Lung microvascular endothelial cell (primary cell): ENCODE results near the gene DTNBP1. TPM values are rescaled to one million over a fixed set of nuclear protein-coding genes. Genes with fewer than 3 reads are reported as not detected.

Source experiments
- DNase-seq, 2 donors: peaks; one replicate each; pipeline versions ENCODE4 v3.0.0 to v3.0.0-alpha.2; 2010; ENCODE audit warnings: low read depth in 2 of 2
- total RNA-seq: library from RNA; depleted of rRNA; stranded (reverse); fragments of >200 nt; gene quantifications from 2 replicates; pipeline ENCODE4 v1.2.1, GENCODE V29; 2014

Gene DTNBP1
- total RNA-seq, 1 donor from 2014 or later = 9.5 TPM

DNA sequence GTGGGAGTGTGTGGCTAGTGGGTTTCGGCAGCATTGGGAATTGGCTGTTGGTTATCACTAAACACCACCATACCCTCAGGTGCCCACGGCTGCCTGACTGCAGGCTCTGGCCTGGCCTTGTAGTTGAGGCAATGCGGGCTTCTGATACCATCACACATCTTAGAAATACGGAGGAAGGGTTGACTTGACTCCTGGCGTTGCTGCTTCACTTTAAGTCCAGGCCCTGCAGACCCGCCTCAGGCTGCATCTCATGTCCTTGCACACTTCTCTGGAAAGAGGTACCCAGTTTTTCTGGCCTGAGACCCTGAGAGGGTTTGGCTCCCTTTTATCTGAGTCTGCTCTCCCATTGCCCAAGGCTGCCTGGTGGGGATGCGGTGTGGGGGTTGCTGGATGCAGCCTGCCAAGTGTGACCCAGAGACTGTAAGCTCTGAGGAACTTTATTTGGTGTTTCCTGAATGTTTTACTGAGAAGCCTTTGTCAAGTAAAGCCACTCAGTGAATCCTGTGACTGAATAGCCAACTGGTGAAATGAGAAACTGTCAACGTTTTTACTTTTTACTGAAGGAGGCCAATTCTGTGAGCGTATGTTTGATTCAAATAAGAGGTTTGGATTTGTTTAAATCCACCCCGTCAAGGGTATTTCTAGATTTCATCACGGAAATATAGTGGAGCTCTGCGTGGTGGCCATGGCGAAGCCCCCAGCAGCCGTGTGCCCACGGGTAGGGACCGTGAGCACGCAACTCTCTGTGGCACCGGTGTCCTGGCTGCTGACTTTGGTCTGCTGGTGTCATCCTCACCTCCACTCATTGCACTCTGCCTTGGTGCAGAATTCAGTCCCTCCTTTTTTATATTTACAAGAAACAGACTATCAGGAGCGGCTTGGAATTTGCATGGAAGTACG, 160.1 kb downstream of the DTNBP1 start:
- no peak for DNase-seq

DNA sequence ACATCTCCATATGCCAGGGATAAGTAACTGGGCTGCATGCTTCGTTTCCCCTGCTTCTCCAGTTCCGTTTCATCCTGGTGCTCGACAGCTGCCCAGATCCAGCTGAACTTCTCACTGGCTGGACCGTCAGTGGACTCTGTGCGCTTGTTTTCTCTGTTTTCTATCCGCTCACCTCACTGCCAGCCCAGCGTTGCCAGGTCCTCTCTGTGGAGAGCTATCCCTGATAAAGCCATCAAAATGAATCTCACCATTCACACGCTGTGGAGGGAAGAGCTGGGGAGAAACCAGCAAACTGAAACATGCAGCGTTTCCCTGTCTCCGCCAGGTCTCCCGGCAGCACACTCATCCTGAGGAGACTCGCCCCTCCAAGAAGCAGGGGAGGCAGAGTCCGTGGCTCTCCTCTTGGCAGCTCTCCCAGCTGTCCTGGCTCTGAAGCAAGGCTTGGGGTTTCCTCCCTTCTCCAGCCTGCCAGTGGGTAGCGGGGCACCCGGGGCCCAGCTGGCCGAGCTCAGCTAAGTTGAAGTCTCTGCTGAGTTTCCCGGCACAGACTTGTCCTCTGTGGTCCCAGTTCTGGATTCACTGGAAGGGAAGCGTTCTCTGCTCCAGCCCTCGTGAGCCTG, 160.9 kb downstream of the DTNBP1 start:
- DNase-seq = peak in 1 of 2 donors; percentile 74

DNA sequence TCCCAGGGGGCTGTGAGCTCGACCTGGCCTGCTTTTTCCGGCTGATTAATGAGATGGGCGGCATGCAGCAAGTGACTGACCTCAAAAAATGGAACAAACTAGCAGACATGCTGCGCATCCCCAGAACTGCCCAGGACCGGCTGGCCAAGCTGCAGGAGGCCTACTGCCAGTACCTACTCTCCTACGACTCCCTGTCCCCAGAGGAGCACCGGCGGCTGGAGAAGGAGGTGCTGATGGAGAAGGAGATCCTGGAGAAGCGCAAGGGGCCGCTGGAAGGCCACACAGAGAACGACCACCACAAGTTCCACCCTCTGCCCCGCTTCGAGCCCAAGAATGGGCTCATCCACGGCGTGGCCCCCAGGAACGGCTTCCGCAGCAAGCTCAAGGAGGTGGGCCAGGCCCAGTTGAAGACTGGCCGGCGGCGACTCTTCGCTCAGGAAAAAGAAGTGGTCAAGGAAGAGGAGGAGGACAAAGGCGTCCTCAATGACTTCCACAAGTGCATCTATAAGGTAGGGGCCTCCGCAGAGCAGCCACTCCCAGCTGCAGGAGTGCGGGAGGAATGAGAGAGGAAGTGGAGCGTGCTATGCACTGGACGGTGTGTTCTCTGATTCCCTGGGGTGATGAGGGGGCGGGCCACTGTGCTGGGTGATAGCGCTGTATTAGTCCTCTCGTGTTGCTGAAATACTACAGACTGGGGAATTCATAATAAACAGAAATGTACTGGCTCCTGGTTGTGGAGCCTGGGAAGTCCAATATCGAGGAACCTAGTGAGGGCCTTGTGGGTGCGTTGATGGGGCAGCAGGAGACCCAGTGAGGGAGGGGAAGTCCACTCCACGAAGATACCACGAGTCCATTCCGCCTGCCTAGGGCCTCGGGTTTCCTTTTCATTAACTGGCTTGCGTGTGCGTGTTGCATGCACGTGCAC, 161.7 kb downstream of the DTNBP1 start:
- no peak for DNase-seq

DNA sequence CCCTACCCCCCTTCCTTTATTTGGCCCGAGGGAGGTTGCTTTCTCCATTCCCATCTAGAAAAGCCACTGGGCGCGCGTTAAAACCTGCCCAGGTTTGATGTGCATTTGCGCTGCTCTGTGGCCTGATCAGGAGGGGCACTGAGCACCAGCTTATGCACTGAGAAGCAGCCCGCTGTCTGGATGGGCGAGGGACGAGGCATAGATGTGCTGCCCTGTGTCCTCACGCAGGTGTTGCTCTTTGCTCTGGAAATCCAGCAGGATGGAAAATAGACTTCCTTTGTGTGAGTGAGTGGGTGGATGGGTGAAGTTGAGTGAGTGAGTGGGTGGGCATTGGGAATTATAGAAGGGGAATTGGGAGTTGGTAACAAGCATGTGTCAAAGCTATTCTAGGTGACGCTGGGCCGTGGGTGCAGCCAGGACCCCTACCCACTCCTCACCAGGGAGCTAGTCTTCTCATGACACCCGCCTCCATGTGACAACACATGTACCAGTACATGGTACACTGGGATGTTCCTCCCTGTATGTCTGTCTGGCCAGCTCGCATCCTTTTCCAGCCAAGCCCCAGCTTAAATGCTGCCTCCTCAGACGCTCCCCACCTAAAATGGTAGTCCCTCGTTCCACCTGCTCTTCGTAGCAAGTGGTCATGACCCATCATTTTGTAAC, 162.6 kb downstream of the DTNBP1 start:
- DNase-seq = no peak

DNA sequence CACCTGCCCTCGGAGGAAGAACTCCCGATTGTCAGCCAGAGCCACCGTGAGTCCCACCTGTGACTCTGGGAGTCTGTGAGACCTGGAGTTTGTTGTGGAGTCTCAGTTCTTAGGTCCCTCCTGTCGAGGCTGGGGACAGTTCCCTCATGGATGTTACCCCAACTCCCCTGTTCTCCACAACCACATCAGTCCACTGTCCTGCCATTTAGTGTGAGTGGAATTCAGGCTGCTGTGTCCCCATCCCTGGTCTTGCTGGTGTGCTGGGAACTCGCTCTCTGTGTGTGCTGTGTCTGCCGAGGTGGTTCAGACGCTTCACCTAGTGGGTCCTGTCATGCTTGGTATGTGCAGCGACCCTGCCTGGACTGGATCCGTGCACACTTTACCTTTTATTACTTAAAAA, 163.2 kb downstream of the DTNBP1 start:
- no peak for DNase-seq

DNA sequence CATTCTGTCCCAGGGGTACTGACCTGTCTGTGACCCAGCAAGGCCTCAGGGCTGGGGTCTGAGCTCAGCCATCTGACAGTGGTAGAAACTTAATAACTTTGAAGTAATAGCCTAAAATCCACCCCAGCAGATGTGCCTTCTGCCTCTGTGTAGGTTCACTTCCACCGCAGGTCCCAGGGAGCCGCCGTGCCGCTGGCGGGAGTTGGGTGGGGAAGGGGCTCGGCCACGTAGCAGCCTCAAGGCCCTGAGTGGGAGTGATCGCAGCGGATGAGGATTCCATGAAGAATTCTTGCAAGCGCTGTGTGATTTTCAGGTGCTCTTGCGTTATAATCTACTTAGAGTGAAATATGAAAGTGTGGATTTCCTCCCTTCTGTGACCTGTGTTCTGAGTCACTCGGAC, 163.7 kb downstream of the DTNBP1 start:
- no peak for DNase-seq

DNA sequence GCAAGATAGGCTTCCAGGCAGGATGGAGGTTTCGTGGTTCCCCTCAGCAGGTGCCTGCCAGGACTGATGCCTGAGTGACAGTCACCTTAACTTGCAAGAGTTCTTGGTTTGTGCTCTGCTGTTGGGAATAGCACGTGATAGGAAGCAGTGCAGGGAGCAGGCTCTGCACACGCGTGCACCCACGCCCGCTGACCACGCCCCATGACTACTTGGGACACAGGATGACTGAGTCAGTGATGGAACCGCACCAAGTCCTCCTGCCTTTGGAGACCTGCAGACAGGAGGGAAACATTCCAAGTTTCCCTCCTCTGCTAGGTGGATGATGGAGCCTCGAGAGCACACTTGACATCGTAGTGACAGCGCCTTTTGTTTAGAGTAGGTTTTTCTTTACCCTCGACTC, 164.2 kb downstream of the DTNBP1 start:
- peak in 1 of 2 donors; percentile 67 for DNase-seq

DNA sequence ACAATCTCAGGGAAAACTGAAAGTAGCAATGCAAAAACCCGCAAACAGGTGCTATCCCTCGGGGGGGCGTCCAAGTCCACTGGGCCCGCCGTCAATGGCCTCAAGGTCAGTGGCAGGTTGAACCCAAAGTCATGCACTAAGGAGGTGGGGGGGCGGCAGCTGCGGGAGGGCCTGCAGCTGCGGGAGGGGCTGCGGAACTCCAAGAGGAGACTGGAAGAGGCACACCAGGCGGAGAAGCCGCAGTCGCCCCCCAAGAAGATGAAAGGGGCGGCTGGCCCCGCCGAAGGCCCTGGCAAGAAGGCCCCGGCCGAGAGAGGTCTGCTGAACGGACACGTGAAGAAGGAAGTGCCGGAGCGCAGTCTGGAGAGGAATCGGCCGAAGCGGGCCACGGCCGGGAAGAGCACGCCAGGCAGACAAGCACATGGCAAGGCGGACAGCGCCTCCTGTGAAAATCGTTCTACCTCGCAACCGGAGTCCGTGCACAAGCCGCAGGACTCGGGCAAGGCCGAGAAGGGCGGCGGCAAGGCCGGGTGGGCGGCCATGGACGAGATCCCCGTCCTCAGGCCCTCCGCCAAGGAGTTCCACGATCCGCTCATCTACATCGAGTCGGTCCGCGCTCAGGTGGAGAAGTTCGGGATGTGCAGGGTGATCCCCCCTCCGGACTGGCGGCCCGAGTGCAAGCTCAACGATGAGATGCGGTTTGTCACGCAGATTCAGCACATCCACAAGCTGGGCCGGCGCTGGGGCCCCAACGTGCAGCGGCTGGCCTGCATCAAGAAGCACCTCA, 166.3 kb downstream of the DTNBP1 start:
- no peak for DNase-seq

DNA sequence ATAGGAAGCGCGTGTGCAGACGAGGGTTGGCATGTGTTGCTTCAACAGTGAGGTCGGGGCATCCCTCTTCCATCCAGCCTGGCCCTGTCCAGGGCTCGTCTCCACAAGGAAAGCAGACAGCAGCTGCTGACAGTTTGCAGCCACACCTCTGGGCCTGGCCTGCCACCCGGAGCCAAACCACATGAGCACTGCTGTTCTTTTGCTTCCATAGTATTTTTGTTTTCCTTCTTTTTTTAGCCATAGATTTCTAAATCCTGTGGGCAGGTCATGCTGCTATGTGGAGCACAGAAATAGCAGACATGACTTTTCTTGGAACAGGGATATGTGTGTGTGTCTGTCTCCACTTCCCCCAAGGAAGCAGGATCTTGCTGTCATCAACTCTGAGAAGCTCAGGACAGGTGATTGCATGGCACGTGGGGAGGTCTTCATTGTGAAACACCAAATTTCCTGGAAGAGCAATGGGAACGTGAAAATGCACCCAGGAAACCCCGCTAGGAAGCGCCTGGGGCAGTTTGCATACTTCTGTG, 167.4 kb downstream of the DTNBP1 start:
- DNase-seq = no peak

DNA sequence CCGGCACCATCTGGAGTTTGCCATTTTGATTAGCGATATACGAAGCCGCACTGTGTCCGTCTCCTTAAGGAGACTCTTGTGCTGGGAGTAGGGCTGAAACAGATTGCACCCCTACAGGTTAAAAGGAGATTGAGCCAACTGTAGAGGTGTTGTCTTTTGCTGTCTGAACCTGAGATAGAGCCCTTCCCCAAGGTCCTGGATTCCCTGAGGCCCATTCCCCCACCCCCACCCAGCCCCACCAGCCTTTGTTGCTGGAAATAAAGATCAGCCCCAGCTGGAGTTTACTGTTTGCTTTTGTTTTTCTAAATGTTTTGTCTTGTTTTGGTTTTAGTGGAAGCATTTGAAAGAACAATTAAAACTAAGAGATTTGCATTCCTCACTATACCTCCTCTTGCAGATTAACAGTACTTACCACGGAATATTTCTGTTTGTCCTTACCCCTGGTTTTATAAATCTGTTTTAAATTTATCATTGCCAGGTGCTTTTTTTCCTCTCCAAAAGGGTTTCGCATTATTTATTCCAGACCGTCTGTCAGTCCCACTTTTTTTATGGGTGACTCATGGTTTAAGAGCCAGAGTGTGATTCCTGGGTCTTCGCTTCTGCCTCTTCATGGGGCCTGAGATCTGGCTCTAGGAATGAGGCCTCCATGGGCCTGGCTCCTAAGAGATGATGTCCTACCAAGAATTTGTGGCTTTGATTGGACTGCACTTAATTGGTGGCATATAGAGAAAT, 169.2 kb downstream of the DTNBP1 start:
- no peak for DNase-seq

DNA sequence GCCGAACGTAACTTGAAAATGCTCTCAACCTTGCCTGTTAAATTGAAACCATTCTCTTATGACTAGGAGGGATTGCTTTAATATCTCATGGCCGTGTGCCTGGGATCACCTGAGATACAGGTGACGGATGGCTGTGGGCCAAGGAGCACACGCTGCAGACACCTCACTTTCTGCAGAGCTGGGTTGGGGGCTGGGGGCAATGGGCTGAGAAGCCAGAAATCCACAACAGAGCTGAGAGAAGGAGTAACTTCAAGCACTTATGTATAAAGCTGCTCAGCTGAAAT, 170.9 kb downstream of the DTNBP1 start:
- no peak for DNase-seq

DNA sequence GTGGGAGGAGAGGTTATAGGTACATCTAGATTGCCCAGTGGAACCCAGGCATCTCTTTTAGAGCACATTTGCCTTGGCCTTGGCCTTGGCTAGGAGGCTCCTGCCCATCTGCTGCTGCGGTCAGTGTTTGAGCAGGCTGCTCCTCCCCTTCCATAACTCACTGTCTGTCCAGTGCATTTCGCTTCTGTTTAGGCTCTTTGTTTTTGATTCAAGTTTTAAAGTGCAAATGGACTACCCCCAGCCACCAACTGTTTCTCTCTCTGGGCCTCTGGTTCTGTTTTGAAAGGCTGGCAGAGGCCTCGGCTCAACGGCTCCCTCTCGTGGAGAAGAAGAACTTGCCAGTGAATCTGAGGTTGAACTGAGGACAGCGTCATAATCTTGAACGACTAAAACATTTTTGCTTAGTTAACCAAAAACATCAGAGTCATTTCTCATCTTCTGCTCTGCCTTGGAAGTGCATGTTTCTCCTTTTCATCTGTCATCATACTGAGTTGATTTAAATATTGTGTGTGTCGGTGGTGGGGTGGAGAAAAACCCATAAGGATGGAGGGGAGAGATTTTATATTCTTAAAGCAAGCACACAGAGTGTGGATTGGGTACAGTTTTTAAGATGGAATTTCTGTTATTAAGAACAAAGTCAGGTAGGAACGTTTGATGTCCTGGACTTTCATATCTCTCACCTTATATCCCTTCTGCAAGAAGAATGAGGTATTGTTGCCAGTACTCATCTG, 171.4 kb downstream of the DTNBP1 start:
- peak; percentile 69 to 80 for DNase-seq

DNA sequence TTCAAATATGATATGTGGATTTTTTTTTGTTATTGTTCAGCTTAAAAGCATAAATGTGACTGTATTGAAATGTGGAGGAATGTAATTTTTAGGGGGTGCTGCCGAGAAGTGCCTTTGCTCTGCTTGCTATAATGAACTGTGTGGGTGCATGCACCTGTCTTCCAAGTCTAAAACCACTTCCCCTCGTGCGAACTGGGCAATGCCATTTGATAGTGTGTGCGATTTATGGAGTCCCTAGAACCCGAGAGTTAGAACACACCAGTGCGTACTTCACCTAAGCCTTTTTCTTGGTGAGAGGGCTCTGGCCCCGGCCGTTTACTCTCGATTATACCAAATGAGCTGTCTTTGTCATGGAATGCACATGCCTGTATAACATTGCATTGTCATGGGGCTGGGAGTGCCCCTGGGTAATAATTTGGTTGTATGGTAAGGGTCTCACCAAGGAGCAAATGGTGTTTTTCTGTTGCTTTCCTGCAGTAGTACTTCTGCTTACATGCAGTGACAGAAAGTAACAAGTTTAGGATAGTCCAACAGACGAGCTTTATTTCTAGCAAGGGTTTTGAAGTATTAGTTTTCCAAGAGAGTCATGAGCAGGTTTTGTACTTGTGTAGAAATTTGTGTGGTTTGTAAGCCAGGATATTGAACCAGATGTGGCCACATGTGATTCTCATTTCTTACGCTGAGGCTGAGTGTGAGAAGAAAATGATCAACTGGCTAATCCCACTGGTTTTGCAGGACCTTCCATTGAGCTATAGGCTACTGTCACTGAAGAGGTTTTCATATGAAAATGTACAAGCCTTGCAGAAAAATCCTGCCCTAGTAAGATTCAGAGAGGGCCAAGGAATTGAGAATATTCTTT, 172.4 kb downstream of the DTNBP1 start:
- no peak for DNase-seq

DNA sequence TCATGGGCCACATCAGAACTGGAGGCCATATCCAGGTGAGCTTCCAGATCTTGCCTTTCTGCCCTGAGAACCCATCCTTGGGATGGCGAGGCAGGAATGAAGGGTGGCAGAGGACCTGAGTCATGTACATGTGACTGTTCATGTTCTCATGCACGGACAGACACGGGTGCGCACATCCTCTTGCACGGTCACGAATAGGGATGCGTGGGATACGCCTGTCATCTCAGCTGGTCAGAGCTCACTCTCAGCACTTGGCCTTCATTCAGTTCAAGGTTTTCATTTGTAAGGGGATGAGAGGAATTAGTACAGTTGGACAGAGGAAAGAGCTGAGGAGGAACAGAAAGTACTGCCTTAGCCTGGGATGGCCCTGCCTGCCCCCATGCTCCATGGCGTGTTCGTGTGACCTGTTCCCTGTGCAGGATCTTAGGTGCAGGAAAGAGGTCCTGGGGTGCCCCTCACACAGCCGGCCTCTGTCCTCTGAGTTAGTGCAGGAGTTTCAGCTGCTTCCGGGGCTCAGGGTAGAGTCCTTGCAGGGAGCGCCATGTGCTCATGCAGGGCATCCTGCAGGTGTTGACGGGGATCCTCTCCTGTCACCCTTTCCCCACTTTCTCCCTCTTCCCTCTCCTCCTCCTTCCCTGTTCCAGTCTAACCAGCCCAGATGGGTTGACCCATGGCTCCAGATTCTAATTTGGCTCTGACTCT, 173.4 kb downstream of the DTNBP1 start:
- no peak for DNase-seq

DNA sequence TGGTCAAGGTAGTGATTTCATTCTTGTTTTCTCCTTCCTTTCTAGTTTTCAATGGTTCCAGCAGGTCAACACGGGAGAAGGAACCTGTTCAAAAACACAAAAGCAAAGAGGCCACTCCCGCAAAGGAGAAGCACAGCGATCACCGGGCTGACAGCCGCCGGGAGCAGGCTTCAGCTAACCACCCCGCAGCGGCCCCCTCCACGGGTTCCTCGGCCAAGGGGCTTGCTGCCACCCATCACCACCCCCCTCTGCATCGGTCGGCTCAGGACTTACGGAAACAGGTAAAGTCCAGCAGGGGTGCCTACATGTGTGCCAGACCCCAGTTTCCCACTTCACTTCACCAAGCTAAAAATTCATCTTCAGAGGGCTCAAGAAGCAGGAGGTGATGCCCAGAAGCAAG, 175.6 kb downstream of the DTNBP1 start:
- DNase-seq = no peak

DNA sequence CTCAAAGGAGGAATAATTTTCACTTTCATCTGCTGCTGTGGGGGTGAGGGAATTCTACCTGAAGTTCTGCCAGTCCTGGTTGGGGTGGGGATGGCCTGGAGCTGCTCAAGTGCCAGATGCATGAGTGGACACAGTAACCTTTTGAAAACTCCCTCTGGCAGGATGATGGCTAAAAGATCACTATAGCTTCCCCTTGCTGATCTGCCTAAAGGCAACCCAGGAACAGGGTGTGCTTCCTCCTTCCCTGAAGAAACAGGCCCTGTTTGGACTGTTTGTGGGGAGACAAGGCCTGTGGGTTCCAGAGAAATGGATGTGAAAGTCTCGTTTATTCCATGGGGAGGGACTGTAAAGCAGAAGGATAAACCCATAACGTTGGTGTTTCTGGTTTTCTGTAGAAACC, 176.9 kb downstream of the DTNBP1 start:
- DNase-seq = no peak

DNA sequence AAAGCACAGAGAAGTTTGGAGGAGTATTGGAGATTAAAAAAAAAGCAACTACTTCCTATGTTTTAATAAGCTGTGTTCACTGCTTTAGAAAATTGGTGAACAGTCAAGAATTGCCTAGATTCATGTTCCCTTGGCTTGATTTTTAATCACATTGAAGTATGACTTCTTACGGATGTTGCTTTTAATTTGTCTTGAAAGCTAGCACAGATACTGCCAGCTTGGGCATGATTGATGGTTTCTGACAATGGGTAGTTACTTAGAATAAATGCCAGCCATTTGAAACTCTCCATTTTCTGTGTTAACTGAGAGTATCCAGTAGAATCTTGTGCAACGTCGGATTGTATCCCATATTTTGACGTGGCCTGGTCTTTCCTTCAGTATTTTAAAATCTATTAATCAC, 178.0 kb downstream of the DTNBP1 start:
- DNase-seq = no peak

DNA sequence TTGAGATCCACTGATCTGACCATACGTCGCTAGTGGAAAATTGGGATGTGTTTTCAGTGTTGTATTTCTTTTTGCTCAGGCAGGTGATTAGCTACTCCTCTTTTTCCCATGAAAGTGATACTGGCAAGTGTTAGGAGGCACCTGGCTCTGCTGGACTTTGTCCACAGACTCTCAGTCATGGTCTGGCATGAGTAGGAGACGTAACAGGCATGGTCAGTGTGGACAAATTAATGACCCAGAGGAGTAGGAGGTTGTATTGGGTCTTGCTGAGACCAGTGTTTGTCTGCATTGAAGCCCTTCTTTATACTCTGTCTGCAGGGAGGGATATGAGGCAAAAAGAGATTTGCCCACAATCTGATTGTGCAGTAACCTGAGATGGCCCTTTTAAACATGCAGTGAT, 178.7 kb downstream of the DTNBP1 start:
- DNase-seq = no peak
